GM18907 (cell line): Measurements from ENCODE around the gene FNDC11.
A peak's percentile ranks its signal among the peaks of the same experiment; 100 is the strongest.
"Not testable (repeated sequence)": the region's sequence is repeated elsewhere in the genome, so short reads cannot be mapped to it uniquely, and the experiment has no call there.

Experiments used
- ATAC-seq: cut with Tn5 transposase; IDR thresholded peaks from one replicate; pipeline ENCODE4 v1.9.1; 2021; ENCODE audit warnings: mild to moderate bottlenecking, moderate library complexity; ENCODE audit not compliant: unreplicated experiment

FNDC11 gene

GRCh38 chr20:63553933-63554290, at the start of gene FNDC11:
Gene FNDC11 (plus strand): TSS chr20:63554159. CDS start chr20:63555664, 1,505 bp downstream.
- ATAC-seq, result peak; percentile 27

DNA sequence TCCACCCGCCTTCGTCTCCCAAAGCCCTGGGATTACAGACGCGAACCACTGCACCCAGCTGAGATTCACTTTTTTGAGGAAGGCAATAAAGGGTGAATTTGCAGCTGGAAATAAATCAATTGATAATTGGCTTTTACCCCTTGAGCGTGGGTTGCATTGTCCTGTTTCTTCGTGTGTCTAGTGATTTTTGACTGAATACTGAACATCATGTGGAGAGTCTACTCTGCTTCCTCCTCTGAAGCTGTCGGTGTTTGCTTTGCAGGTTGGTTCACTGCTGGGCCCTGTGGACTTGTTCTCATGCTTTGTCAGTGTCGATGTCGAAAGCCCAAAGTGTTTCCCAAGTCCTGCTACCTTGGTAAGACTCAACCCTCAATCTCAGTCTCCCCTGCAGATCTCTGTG, 49.3 kb upstream of the FNDC11 start:
- ATAC-seq, result no peak

GRCh38 chr20:63505281-63505680, 48.7 kb upstream of the FNDC11 start:
- no peak for ATAC-seq

DNA sequence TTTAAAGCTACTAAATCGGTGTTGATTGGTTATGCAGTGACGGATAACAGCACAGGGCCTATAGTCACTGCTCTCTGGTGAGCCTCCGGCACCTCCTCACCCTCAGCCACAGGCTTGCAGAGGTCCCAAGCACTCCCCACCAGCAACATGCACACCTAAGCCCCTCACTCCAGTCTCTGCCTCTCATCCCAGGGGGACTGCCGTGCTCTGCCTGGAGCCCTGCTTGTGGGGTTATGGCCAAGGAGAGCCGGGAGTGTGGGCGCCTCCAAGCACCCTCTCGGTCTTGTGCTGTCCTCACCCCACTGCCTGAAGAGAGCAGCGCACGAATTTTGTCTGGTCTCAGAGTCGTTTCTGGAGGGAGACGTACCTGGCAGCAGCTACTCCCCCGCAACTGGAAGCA, 48.2 kb upstream of the FNDC11 start:
- ATAC-seq, result no peak

DNA sequence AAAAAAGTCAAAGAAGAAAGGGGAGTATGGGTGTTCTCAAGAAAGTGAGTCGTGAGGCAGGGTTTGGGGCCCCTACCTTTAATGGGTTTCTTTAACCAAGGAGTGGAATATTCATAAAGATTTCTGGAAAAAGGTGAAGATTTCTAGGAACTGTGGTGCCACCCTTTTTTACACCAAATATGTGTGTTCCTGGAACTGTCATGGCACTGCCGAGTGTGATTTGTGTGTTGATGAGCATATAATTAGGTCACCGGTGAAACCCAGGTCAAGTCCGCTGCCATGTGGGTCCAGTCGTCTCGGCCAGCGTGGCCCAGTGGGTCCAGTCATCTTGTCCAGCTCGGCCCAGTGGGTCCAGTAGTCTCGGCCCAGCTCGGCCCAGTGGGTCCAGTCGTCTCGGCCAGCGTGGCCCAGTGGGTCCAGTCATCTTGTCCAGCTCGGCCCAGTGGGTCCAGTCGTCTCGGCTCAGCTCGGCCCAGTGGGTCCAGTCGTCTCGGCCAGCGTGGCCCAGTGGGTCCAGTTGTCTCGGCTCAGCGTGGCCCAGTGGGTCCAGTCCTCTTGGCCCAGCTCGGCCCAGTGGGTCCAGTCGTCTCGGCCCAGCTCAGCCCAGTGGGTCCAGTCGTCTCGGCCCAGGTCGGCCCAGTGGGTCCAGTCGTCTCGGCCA, 46.7 kb upstream of the FNDC11 start:
- ATAC-seq, result no peak

GRCh38 chr20:63508072-63508768, 45.7 kb upstream of the FNDC11 start:
- ATAC-seq, result no peak

DNA sequence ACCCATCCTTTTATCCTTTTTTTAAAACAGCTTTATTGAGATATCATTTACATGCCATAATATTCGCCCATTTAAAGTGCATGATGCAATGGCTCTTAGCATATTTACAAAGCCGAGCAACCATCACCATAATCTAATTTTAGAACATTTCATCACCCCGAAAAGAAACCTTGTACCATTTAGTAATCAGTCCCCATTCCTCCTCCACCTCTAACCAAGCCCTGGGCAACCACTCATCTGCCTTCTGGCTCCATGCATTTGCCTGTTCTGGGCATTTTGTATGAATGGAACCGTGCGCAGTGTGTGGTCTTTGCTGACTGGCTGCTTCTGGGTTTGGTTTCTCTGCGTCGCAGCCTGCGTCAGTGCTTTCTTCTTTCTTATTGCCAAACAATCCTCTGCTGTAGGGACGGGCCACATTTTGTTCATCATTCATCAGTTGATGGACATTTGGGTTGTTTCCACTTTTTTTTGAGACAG, 44.8 kb upstream of the FNDC11 start:
- ATAC-seq, result no peak

GRCh38 chr20:63513207-63513606, 40.8 kb upstream of the FNDC11 start:
- no peak for ATAC-seq

- ATAC-seq, result not testable (repeated sequence)
Observed at GRCh38 chr20:63514520-63514919, 39.4 kb upstream of the FNDC11 start.

- no peak for ATAC-seq
Observed at GRCh38 chr20:63517376-63518309, 36.3 kb upstream of the FNDC11 start.

GRCh38 chr20:63518351-63518861, 35.6 kb upstream of the FNDC11 start:
- ATAC-seq, result no peak

DNA sequence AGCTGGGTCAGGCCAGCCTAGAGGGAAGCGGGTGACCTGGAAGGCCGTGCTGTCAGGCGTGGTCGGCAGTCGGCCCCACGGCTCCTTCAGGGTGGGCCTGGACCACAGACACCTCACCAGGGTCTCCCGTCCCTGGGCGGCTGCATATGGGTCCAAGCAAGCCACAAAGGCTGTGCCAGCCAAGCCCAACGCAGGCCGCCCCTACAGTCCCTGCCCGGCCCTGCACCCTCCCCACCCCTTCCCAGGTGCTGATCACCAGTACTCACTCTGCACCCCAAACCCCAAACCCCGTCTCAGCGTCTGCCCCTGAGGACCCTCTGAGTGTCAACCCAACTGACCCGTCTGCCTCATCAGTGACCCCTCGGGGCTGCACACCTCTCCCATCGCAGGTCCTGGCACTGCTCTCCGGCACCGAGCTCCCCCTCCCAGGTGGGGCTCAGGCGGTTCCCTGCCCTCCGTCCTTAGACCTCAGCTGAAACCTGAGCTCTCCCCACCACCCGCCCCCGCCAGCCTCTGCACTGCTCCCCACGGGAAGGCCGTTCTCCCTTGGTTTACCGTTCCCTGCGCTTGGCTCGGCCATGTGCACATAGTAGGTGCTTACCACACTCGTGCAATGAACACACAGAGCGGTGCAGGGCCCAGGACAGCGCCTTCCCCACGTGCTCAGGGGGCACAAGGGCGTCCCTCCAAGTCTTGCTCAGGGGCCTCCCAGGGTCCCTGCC, 34.9 kb upstream of the FNDC11 start:
- ATAC-seq, result no peak

- ATAC-seq, result peak; percentile 43
Observed at GRCh38 chr20:63519668-63520503, 34.1 kb upstream of the FNDC11 start.

DNA sequence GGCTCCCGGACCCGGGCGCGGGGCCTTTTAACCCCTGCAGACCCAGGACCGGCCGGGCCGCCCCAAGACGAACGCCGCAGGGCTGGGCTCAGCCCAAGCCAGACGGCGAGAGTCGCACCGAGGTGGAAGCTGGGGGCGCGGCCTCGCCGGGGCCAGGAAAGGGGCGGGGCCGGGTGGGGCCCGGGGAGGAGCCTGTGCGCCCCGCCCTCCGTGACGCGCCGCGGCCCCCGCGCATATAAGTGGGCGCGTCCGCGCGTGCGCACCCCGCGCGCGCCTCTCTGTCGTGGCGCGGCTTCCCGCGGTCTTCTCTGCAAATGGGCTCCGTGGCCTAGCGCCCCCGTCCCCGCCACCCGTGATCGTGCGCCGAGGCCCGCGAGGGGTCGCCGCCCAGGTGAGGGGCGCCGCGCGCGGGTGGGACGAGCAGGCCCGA, 33.4 kb upstream of the FNDC11 start, which contains the start of gene PPDPF:
PPDPF (plus strand) TSS at position 262 of the 430 bp plus-strand sequence. CDS start 544 bp downstream, outside the sequence.
- ATAC-seq, result peak; percentile 60

DNA sequence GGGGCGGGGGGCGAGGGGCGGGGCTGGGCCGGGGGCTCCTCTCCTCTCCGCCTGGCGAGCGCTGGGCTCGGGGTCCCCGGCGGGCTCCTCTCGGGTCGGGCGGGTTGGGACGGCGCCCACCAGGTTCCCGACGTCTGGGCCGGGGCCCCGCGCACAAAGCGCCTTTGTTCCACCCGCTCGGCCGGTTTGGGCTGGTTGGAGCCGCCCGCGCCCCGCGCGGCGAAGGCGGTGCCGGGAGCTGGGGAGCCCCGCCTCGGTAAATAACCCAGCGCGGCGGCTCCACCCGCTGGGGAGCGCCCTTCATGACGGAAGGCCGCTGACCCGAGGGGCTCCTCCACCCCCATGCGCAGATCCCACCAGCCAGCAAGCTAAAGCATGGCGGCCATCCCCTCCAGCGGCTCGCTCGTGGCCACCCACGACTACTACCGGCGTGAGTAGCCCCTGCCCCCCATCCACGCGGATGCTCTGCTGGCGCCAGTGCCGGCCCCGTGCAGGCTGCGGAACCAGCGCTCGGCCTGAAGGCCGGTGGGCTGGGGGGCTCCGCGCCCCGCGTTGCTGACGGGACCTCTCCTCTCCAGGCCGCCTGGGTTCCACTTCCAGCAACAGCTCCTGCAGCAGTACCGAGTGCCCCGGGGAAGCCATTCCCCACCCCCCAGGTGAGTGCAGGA, 32.9 kb upstream of the FNDC11 start:
- peak; percentile 39 for ATAC-seq

- no peak for ATAC-seq
Observed at GRCh38 chr20:63521602-63522001, 32.4 kb upstream of the FNDC11 start.

DNA sequence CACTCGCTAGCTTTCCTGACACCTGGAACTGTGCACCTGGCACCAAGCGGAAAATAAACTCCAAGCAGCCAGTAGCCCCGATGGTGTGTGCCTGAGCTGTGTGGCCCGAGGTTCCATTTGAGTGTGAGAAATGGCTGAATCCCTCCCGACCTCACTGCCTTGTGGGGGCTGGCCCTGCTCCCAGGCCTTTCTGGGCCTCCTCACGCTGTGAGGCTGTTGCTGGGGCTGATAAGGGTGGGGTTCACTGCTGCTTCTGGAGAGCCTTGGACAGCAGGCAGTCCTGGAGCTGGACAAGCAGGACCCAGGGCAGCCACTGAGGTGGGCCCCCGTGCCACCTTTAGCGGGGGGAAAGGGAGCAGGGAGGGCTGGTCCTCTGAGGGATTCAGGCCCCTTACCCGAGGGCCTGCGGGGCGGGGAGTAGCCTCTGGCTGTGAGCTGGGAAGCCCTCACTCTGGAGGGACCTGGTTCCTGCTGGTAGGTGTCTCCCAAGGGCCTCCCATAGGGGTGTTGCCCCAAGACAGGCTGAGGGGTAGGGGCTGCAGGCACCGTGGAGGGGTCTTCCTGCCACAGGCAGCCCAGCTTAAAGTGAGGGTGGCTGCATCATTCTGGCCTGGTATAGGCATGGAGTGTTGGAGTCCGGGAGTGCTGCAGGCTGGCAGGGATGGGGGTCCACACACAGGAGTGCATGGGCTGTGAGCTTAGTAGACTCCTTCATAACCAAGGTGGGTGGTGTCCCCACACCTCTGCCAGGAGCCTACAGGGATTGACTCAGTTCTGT, 31.7 kb upstream of the FNDC11 start:
- no peak for ATAC-seq

DNA sequence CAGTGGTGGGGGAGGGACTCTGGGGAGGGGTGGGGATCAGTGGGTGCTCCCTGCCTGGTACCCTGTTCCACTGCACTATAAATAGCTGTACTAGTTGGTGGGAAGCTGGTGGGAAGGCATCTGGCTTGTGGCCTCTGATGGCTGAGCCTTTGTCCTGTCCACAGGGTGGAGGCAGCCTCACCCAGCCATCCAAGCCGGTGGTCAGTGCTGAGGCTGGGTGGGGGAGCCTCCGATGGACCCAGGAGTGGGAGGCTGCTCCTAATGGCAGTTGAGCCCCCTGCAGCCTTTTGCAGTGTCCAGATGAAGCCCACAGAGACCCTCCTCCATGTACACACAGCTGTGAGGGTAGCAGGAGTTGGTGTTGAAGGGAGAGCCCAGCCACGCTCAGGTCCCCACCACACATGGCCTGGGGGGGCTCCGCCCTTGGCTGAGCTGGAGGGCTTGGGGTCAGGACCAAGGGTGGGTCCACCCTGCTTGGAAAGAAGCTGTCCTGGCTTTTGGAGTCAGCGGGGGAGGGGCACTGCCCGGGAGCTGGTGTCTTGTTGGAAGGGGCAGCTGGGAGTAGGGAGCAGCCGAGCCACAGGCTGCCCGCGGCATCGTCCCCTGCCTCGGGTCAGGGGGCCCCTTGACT, 30.9 kb upstream of the FNDC11 start:
- ATAC-seq, result no peak
